SW 1271 (cell line): ENCODE results near the gene RSPO3.

ENCODE experiments used
- DNase-seq, 2 experiments: peaks; one replicate each; lab custom pipeline; 2025; lab: John Stamatoyannopoulos, UW

The RSPO3 gene

DNA sequence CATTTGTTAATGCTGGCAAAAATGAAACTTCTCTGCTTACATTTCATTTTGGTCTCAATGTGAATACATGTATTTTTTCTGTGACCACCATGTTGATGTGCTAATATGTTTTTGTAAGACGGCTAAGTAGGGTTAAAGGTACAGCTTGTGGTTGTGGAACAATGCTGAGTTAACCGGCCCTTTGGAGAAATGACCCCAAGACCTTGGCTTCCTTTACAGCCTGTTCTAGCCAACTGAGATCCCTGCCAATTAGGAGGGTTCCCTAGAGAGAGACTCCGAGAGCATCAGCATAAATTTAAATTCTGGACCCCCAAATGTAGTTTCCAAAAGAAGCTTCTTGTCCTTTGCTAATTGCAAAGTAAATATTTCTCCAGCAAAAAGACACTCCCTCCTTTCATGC lies 44.4 kb downstream of the RSPO3 start:
- DNase-seq: no peak

DNA sequence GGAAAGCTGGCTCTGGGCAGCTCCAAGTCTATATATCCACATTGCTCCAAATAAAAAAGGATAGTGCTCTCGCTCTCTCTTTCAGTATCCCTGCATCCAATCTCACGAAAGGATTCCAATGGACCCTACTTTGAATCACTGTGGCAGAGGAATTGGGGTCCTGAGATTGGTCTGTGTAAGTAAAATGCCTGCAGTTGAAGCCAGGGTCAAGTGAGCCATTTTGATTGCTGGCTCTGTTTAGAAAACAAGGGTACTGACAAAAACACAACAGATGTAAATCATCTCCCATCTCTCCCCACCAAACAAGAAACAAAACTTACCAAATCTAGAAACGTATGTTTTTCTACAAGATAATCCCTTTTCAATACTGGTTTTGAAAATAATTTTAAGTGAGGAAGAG lies 45.6 kb downstream of the RSPO3 start:
- DNase-seq: no peak

DNA sequence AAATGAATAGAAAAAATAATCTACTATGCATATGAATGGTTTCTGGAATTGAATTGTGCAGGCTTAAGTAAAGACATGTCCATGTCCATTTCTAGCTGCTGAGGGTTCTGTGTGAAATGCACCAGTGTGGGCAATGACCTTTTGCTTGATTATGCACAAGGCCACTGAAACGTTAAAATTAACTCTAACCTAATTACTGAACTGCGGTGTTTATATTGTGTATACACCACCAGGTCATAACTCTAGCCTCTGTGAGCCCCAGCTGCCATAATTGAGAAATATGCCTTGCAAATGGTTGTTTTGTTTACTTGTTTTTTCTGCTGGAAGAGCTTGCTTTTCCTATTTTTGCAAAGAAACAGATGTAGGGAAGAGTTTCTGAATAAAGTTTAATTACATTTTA lies 46.1 kb downstream of the RSPO3 start:
- no peak for DNase-seq

DNA sequence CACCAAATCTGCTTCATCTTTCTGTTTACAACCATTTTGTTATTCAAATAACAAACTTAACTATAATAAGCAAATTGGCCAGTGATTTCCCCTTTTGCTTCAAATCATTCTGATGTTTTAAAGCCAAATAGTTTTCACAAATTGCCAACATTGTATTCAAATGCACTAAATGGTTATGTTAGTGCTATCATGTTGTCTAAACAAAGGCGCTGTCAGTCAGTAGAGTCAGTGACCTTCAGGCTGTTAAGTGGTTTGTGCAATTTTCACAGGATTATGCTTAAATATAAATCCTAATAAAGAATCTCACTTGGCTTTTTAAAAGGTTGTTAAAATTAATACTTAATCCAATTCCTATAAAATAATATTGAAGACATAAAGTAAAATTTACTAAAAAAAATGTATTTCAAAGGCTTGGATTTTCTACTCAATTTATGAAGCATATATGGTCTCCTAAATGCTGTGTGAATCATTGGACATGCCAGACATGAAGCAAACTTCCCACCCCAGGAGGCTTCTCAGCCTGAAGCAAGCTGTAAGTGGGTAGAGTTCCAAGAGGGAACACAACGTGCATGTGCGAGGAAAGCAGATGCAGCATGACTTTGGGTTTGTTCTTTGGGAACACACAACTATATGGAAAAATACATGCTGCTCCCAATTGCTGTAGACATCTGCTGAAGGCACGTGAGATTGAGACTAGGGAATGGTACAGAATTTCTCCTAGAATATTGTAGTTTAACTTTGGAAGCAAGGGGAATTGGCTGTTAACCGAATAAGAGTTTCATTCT lies 54.9 kb downstream of the RSPO3 start:
- no peak for DNase-seq

DNA sequence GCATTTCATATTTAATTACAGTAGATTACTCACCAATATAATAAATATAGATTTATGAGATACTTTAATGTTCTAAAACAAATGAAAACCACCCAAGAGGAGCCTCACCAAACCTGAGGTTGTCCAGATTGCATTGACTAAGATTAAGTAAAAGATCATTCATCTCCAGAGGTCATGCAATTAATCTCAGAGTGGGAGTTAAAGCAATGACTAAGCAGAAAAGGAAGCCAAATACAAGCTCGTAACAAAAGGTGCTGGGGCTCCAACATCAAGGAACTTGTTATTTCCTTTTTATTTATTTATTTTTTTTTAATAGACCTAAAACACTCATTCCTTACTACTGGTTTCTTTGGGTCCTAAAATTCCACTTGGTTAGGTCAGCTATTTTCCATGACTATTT lies 57.7 kb downstream of the RSPO3 start:
- DNase-seq: no peak

DNA sequence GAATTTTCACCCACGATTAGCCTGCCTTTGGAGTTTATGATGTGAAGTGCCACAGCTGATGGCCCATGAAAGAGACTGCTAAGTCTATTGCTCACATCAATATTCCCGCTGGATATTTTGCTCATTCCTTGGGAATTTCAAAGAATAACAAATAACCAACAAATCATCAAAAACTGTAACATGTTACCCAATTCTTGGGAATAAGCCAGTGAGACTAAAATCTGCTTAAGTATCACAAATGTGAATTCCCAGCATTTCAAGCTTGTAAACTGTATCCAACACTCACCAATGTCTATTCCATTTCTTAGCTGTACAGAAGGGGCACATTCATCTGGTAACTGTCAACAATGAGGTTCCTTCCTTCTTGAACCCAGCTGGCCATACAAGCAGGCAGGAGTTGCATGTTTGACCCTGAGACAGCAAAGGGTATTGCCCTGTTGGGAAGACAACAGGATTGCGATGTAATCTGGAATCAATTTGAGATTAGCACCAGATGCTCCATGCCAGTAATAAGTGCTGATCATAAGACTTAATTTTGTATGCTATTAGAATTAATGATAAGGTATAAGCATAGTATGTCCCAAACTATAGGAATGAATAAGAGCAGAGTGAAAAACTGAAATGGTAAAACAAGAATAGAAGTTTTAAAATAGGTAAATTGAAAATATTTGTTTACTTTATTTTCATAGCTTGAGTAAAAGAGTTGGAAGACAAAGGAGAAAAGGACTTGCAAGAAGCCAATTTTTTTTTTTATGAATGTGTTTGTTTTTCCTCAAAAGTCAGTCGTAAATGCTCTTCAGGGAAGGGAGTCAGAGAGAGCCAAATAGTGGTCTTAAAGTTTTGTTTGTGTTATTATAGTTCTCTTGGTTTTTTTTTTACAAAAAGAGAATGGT lies 58.8 kb downstream of the RSPO3 start:
- no peak for DNase-seq

DNA sequence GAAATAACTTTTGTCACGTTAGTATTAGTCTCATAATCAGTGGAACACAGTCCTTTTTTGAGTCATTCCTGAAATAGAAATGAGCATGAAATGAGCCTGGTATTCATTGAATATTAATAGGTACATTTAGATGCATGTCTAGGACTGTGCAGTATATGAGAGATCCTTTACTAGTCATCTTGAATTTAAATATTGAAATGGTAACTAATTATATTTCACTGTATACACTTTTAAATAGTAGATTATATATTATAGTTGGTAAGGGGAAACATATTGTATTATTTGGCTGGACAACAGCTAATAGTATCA lies 59.4 kb downstream of the RSPO3 start:
- no peak for DNase-seq

DNA sequence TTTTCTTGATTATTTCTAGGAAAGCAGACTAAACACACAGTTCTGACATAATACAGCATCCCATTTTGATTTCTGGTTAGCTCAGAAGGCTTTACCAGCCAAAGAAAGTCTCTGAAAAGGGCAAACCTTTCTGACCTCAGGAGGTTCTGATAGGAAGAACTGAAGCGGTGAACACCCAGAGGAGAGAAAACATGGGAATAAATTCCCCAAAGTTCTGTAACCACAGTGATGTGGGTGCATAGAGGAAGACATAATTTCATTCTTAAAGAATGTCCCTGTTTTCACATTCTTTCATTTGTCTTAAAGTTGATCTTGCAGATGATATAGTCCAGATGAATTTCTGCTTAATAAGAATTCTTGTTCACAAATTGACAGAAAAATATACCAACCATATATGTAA lies 60.3 kb downstream of the RSPO3 start:
- no peak for DNase-seq

DNA sequence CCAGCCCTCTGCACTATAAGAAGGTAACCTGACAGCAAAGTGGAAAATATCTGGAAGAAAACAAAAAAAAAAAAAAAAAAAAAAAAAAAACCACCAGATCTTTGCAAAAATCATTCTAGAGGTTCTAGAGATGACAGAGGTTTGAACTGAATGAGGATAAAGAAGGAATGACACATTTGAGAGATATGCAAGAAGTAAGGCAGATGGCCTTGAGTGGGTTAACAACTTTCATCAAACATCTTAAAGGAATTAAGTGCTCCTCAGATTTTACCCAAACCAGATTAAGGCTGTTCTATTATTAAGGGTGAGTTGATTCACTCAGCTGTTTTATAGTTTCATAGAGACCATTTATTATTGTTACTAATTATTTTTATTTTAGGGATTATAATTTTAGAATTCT lies 62.0 kb downstream of the RSPO3 start:
- no peak for DNase-seq

DNA sequence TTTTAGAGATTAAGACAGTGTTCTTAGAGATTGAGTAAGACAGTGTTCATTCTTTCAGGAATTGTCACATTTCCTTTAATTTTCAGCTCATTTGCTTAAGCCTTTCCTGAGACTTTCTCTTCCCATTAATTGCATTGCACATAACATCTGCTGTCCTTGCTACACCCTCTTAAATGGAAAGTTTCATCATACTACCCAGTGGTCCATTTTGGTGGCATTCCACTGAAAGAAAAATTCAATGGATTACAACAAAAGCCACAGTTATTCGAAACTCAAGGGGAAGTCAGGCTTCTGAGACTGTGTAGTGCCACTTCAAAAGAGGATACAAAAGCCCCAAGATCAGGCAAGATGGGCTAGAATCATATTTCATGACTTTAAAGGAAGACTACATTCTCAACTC lies 64.0 kb downstream of the RSPO3 start:
- DNase-seq: no peak

DNA sequence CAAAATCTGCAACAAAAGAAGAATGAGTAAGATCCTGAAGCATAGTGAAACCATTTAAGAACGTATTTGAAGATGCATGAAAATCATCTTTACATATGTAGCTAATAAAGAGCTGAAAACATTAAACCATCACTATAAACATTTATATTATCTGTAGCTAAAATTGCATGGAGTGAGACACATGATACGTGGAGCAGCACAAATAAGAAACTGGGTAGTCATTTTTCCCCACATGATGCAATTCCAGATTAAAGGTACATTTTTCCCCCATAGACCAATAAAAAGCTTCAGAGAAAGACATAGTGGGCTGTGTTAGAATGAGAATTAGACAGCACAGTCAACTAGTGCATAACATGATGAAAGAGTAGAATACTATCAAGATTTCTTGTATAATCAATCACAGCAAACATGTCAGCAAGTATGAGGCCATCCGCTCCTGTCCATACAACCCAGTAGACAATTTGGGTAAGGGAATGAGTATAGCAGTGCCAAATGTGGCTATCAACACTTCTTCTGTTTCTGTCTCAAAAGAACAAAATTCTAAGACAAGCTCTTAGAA lies 67.0 kb downstream of the RSPO3 start:
- DNase-seq: no peak

DNA sequence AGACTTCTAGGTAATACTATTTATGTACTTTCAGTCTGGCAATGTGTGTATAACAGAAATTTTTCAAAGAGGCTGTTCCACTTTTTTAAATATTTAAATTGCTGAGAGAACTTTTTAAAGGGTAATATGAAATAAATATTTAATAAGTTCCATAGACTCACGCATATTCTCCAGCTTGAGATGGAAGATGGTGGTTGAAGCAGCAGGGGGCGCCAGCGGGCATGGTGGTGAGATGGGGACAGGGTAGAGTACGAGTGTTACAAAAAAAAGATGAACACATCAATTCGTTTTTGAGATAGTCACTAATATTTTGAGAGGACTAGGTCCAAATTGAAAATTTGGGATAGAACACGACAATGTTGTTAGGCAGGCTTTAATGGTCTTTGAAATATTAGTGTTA lies 68.4 kb downstream of the RSPO3 start:
- DNase-seq: peak in 1 of 2 experiments; percentile 13

DNA sequence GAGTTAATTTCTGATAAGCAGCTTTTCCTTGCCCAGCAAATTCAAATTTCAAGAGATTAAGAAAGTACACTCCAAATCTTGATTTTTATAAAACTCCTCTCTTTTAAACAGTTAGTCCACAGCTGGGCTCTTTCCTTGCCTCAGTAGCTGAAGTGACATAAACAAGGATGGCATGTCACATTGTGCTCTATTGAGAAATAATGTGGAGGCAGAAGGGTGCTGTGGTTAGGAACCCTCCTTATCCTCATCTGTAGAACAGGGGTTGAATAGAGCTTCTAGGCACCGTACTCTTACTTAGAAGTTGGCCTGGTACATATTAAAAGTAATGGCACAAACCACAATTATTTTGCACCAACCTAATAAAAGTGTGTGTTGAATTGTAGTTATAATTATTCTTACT lies 70.3 kb downstream of the RSPO3 start:
- DNase-seq: no peak

DNA sequence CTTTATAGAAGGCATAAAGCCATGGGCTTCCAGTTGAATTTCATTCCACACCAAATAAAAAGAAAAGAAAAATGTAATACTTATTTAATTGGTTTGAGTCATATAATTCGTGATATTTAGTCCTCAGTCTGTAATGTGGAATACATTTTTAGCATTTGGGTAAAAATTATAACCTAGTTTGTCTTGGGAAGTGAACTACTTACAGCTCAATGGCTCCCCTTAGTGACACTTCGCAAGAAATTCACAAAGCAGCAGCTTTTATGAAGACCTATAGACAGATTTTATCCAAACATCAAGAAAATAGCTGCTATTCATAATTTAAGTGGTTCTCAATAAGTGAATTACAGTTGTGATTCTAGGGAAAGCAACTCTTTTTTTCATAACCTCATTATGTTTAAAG lies 72.1 kb downstream of the RSPO3 start:
- DNase-seq: peak in 1 of 2 experiments; percentile 61

DNA sequence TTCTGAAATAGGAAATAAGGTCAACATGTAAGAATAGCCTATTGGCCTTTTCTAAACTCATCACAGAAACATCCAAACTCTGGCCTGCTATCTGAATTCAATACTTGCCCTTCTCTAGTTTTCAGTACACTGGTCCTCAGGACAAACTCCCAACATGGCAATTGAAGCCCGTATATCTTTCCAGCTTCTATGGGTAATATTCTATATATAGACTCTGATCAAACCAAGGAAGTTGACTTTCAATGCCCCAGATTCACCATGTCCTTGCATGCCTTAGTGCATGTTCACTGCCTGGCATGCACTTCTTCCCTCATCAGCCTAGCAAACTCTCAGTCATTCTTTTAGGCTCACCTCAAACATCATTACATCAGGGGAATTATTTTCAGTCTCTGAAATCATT lies 73.2 kb downstream of the RSPO3 start:
- DNase-seq: no peak

DNA sequence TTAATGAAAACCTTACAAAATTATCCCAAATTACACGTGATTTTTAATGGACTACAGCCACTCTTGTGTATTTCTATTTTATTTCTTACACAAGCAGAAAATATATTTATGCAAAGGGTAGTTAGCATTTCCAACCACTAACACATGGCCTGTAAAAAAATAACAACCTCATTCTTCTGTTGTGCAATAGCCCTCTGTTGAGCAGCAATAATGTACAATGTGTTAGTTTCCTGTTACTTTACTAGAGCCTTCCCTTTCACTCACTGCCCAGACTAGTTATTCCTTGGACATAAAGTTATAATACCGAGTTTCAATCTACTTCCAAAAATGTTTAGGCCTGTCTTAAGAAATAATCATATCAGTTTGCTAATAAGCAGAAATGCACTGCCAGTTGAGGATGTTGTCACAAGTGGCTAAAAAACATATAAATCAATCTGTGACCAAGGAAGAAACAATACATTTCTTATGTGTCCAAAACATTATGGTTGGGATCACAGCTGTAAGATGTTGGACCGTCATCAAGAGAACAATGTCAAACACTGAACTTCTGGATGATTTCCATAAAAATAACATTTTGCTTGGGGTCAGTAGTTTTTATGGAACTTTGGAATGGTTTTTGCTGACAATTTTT lies 74.6 kb downstream of the RSPO3 start:
- DNase-seq: no peak

DNA sequence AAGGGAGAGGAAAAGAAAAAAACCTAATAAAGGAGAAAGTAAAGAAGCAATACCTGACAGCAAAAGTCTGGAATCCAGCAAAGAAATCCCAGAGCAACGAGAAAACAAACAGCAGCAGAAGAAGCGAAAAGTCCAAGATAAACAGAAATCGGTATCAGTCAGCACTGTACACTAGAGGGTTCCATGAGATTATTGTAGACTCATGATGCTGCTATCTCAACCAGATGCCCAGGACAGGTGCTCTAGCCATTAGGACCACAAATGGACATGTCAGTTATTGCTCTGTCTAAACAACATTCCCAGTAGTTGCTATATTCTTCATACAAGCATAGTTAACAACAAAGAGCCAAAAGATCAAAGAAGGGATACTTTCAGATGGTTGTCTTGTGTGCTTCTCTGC lies 77.4 kb downstream of the RSPO3 start:
- no peak for DNase-seq

DNA sequence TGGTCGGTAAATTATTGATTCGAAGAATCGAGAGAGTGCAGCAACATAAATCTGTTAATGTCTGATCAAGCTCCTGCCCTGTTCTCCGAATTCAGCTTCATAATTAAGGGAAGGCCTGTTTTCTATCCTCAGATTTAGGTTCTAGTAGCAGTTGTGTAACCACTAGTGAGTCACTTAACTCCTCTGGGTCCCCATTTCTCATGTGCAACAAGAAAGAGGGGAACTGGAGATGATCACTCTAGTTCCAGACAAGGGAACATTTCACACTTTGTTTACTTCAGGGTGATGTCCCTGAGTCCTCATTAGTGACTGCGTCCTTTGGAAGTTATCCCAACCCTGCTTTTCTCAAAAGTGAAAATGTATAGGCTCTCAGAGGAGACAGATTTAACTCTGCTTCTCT lies 80.1 kb downstream of the RSPO3 start:
- no peak for DNase-seq

DNA sequence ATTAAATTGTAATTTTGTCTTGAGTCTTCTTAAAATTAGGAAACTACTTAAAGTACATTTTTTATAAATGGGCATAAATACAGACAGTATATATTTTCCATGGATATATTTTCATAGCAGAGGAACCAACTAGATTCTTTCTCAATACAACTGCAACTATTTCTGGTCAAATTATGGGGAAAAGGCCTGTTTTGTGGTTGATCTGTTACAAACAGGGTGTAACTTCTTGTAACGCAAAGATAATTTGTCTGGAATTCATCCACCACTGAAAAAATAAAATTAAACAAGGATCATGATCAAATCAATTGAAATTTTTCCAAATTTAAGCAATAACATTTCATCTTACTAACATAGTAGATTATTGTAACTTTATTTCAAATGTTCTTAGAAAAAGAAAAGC lies 81.0 kb downstream of the RSPO3 start:
- DNase-seq: no peak

DNA sequence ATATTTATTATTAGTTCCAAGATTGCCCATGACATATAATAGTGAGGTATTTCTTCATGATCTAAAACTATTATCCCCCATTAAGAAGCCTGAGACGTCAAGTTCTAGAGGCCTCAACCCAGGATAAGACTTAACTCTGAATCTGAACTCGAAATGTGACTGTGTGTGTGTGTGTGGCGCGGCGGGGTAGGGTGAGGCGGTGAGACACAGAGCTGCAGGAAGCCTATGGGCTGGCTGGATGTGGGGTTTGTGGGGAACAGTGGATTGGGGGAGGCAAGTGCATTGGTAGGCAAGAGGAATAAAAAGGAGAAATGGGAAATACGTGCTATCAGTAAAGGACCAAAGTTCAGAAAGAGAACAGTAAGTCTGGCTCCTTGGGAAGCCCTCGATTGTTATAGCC lies 81.6 kb downstream of the RSPO3 start:
- DNase-seq: no peak

DNA sequence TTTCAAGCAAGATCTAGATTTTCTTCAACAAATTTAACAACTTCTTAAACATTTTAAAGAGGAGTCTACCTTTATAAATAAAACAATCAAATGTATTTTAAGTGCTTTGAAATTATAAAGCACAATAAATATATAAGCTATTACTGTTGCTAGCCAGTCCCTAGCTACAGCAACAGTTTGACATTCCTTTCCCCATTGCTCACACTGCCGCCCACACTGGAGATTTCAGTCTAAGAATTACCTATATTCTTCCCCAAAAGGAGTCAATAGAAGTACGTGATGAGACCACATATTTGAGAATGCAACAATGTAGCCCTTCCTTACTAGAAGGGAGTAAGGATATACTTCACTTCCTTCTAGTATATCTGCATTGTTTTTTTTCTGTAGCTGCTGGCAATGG lies 82.8 kb downstream of the RSPO3 start:
- DNase-seq: no peak

DNA sequence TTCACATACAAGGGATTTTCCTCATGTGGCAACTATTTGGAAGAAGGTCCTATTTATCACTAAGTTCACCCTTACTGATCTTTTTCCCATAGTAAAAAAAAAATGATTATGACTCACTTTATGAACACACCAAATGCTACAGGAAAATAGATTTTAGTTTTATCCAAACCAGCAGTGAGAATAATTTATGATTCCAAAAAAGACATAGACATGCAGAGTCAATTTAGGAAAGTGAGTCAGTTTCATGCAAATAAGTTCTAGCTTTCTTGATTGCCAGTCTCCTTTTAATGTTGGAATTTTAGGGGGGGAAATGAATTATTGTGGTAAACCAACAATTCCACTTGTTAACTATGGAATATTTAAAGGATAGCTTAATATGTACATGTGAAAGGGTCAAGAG lies 84.2 kb downstream of the RSPO3 start:
- no peak for DNase-seq

DNA sequence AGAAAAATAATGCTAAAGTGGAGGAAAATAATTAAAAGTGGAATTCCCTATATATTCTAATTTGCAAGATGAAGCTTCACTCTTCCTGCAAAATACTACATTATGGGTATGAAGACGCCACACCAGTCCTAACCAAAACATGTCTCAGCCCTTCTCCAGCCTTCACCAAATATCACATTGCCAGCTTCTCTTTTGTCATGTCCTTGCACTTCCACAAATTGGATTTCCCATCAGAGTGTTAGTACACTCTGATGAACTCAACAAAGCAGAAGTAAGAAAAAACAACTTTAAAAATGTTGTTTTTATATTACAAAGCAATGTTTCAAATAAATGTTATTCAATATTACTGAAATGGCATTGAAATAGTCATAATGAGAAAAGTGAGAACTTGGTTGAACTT lies 85.8 kb downstream of the RSPO3 start:
- DNase-seq: no peak
